ENCODE measurements around the gene LRRFIP1. TPM values are rescaled to one million over a fixed set of nuclear protein-coding genes. Genes with fewer than 3 reads are reported as not detected.
A peak's percentile ranks its signal among the peaks of the same experiment; 100 is the strongest.

The LRRFIP1 gene
- total RNA-seq, 2 experiments from 2014 or later = 189 to 207 TPM

- Mint-ChIP-seq H3K4me1 (ENCODE audit: low read depth) (peaks cover 10% of the 10 kb centered on the region), H3K9me3 (ENCODE audit: insufficient read depth) (no peaks in the 10 kb centered on the region), H3K4me3 (peak overlapping the region; percentile 65), H3K27me3 (ENCODE audit: low read depth) (peaks cover 64% of the 10 kb centered on the region), H3K36me3 (ENCODE audit: low read depth) (no peaks in the 10 kb centered on the region), H3K27ac (no peak overlapping the region)
- CTCF ChIA-PET = interaction anchor here (1.0 kb wide), 1 partner anchor 118 kb away, joined by 3 read pairs; no protein-coding TSS in a partner anchor
- DNase-seq = no peak
- ATAC-seq = peak; percentile 28
- POLR2A ChIA-PET = interaction anchor here (0.6 kb wide), 1 partner anchor 23 kb away, joined by 4 read pairs; no protein-coding TSS in a partner anchor
These were observed 460 bp upstream of the LRRFIP1 start for GRCh38 chr2:237626813-237627440.

DNA sequence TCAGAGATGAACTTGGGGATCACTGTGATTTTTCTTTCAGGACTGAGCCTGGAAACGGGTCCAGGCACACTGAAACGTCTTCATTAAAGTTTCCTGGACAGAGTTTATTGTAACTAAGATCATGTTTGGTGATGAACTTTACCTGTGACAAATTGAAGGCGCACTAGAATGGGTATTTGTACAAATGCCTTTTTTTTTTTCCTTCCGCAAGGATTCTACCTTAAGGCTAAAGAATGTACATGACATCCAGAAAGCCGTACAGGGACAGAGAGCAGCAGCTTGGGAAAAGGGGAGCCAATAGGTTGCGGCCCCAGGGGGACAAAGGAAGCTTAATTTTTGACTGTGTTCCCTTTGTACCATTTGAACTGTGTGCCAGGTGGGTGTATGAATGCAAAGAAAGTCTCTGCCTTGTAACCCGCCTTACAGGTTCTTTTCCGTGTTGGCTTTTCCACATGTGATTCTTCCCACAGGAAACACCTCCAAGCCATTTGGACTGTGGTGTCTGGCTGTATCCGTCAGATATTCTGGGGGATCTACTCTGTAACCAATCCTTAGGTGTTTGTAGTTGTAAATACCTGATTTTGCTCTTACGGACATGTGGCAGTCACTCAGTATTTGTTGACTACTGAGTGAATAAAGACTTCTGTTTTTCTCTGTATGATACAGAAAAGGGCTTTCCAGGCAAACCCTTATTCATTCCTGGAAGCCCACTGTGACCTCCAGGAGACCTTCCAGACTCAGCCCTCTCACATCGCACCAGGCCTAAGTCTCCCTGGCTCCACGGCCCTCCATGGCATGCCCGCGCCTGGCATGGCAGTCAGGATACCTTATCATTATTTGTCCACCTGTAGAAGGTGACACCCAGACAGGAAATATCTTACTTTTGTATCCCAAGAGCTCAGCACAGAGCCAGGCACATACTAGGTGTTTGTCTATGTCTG, 1.1 kb downstream of the LRRFIP1 start:
- CTCF ChIA-PET = no interaction called here
- ATAC-seq (no peak), DNase-seq (no peak)
- Mint-ChIP-seq H3K4me3 (peak overlapping the region; percentile 65), H3K27me3 (ENCODE audit: low read depth) (peaks cover 54% of the 10 kb centered on the region), H3K4me1 (ENCODE audit: low read depth) (peaks cover 10% of the 10 kb centered on the region), H3K9me3 (ENCODE audit: insufficient read depth) (no peaks in the 10 kb centered on the region), H3K27ac (no peak overlapping the region), H3K36me3 (ENCODE audit: low read depth) (no peaks in the 10 kb centered on the region)
- POLR2A ChIA-PET = no interaction called here

GRCh38 chr2:237629188-237629534, 1.8 kb downstream of the LRRFIP1 start:
- Mint-ChIP-seq H3K36me3 (ENCODE audit: low read depth) (no peaks in the 10 kb centered on the region), H3K9me3 (ENCODE audit: insufficient read depth) (no peaks in the 10 kb centered on the region), H3K4me3 (no peak overlapping the region), H3K4me1 (ENCODE audit: low read depth) (peaks cover 10% of the 10 kb centered on the region), H3K27ac (no peak overlapping the region), H3K27me3 (ENCODE audit: low read depth) (peaks cover 51% of the 10 kb centered on the region)
- DNase-seq = no peak
- ChIA-PET POLR2A (interaction anchor here (0.9 kb wide), 1 partner anchor 110 kb away, joined by 4 read pairs; no protein-coding TSS in a partner anchor), CTCF (no interaction called here)
- ATAC-seq = no peak

GRCh38 chr2:237629739-237630138, 2.4 kb downstream of the LRRFIP1 start:
- H3K9me3 Mint-ChIP-seq (ENCODE audit: insufficient read depth) = peaks cover 3% of the 10 kb centered on the region
- peaks cover 48% of the 10 kb centered on the region for H3K27me3 Mint-ChIP-seq (ENCODE audit: low read depth)
- no peak overlapping the region for H3K27ac Mint-ChIP-seq
- peaks cover 10% of the 10 kb centered on the region for H3K4me1 Mint-ChIP-seq (ENCODE audit: low read depth)
- ATAC-seq (no peak), DNase-seq (no peak)
- POLR2A ChIA-PET = interaction anchor here (0.9 kb wide), 1 partner anchor 109 kb away, joined by 4 read pairs; no protein-coding TSS in a partner anchor
- H3K4me3 Mint-ChIP-seq = no peak overlapping the region
- CTCF ChIA-PET = no interaction called here
- no peaks in the 10 kb centered on the region for H3K36me3 Mint-ChIP-seq (ENCODE audit: low read depth)

GRCh38 chr2:237630216-237631000, 3.0 kb downstream of the LRRFIP1 start:
- no peak for ATAC-seq
- peaks cover 10% of the 10 kb centered on the region for H3K4me1 Mint-ChIP-seq (ENCODE audit: low read depth)
- DNase-seq = no peak
- no peak overlapping the region for H3K27ac Mint-ChIP-seq
- H3K36me3 Mint-ChIP-seq (ENCODE audit: low read depth) = no peaks in the 10 kb centered on the region
- ChIA-PET POLR2A (interaction anchor here (0.9 kb wide), 1 partner anchor 109 kb away, joined by 4 read pairs; no protein-coding TSS in a partner anchor), CTCF (interaction anchor here (1.3 kb wide), 1 partner anchor 113 kb away, joined by 3 read pairs; no protein-coding TSS in a partner anchor)
- peaks cover 46% of the 10 kb centered on the region for H3K27me3 Mint-ChIP-seq (ENCODE audit: low read depth)
- H3K4me3 Mint-ChIP-seq = no peak overlapping the region
- H3K9me3 Mint-ChIP-seq (ENCODE audit: insufficient read depth) = peaks cover 9% of the 10 kb centered on the region

DNA sequence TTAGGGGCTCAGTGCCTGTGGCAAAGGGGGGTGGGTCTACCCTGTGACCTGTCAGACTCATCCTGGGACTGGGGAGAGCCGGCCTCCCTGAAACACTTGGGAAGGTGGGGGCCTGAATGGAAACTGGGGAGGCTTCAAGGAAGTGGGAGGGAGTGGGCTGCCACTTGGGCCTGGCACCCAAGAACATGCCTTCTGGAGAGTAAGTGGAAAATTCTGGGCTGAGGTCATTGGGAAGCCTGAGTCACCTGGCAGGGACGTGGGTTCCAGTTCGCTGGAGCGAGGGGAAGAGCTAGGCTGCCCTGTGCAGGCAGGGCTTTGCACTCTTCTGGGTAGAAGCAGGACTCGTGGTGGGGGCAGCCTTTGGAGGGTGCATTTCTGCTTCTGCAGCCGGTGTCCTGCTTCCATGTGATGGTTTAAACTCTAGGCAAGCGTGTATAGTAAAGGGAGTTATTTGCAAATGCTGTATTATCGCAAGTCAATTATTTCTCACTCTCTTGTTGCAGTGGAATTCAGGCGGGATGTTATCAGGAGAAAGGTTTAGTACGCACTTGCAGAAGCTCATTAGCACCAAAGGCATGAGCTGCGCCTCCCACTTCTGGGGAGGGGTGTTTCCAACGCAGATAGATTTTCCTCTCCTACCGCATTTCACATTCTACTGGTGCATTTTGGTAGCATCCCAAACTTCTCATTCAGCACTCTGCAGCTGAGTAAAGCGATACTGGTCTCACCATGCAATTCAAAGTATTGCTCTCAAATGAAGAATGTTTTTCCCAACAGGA, 3.8 kb downstream of the LRRFIP1 start:
- Mint-ChIP-seq H3K9me3 (ENCODE audit: insufficient read depth) (peaks cover 11% of the 10 kb centered on the region), H3K36me3 (ENCODE audit: low read depth) (peaks cover 1% of the 10 kb centered on the region), H3K4me3 (no peak overlapping the region), H3K4me1 (ENCODE audit: low read depth) (peaks cover 10% of the 10 kb centered on the region), H3K27me3 (ENCODE audit: low read depth) (peaks cover 39% of the 10 kb centered on the region), H3K27ac (no peak overlapping the region)
- POLR2A ChIA-PET = no interaction called here
- CTCF ChIA-PET = interaction anchor here (1.3 kb wide), 1 partner anchor 113 kb away, joined by 3 read pairs; no protein-coding TSS in a partner anchor
- DNase-seq = no peak
- ATAC-seq = no peak

DNA sequence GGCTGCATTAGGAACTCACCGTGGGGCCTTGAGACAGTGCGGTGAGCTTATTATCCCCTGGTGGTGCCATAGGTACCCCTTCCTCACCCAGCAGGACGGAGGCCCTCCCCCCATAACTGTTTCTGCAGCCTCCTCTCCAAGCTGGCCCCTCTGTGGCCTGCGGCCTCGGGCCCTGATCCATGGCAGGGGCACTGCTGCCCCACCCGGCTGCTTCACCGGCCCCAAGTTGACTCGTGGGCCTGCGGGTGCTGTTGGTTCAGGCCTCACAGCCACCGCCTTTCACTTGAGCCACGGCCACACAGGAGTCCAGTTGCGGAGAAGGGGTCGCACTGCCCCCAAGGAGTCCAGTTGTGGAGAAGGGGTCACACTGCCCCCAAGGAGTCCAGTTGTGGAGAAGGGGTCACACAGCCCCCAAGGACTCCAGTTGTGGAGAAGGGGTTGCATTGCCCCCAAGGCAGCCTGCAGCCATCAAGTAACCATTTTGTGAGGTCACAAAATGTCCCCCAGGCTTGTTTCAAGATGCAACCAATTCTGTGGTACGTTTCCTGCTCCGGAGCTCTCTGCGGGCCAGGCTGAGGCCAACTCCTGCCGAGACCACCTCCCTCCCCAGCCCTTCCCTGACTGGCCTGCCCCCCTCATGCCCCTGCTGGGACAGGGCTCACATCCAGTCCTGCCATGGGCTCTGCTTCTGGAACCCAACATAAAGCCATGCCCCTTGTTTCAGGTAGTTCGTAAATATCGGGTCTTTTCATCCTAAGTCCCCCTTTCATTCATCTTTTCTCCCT, 4.6 kb downstream of the LRRFIP1 start:
- H3K4me1 Mint-ChIP-seq (ENCODE audit: low read depth) = peaks cover 18% of the 10 kb centered on the region
- ChIA-PET POLR2A (no interaction called here), CTCF (interaction anchor here (1.3 kb wide), 1 partner anchor 112 kb away, joined by 3 read pairs; no protein-coding TSS in a partner anchor)

DNA sequence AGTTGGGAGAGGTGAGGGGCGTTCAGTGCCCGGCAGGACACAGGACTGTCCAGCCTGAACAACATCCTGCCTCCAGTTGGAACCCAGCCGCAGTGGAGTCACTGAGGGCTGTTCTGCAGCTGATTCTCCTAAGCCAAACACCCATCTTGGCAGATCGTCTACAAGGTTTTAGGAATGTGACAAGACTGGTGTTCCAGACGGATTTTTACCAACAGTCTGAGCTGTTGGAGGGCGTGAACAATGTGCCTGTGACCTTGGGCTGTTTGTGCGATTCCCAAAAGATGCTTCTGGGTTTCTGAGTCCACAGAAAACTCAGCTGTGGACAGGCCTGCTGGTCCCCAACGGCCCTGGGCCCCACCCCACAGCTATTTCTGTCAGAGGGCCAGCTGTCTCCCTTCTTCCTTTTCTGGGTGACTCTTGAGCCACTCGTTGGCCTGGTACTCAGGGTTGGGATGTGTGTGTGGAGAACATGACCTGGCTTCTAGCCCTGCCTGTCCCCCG, 5.7 kb downstream of the LRRFIP1 start:
- H3K4me3 Mint-ChIP-seq = no peak overlapping the region
- peaks cover 16% of the 10 kb centered on the region for H3K4me1 Mint-ChIP-seq (ENCODE audit: low read depth)
- DNase-seq = no peak
- ChIA-PET CTCF (no interaction called here), POLR2A (no interaction called here)
- H3K36me3 Mint-ChIP-seq (ENCODE audit: low read depth) = peaks cover 6% of the 10 kb centered on the region
- H3K27ac Mint-ChIP-seq = no peak overlapping the region
- no peak for ATAC-seq
- peaks cover 17% of the 10 kb centered on the region for H3K9me3 Mint-ChIP-seq (ENCODE audit: insufficient read depth)
- H3K27me3 Mint-ChIP-seq (ENCODE audit: low read depth) = peaks cover 27% of the 10 kb centered on the region

More for the DNA sequence above, 4.6 kb downstream of the LRRFIP1 start:
- no peak for DNase-seq
- Mint-ChIP-seq H3K27me3 (ENCODE audit: low read depth) (peaks cover 31% of the 10 kb centered on the region), H3K36me3 (ENCODE audit: low read depth) (peaks cover 6% of the 10 kb centered on the region), H3K27ac (no peak overlapping the region), H3K9me3 (ENCODE audit: insufficient read depth) (peaks cover 17% of the 10 kb centered on the region), H3K4me3 (no peak overlapping the region)
- ATAC-seq = no peak

DNA sequence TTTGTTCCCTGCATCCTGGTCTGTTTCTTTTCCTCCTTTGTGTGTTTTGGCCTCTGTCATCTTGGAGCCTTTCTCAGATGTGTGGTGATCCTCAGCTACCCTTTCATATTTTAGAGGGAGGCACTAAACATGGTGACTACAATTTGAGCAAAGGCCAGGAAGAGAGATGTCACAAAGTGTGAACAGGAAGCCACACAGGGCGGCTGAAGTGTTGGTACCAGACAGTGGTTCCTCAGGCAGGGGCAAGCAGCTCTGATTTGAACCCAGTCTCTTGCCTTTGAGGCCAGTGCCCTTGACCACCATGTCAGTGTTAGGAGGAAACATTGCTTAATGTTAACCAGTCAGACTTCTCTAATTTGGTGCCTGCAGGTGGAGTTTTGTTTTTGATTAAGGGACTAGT, 9.2 kb downstream of the LRRFIP1 start:
- H3K27ac Mint-ChIP-seq = no peak overlapping the region
- POLR2A ChIA-PET = no interaction called here
- CTCF ChIA-PET = no interaction called here
- peaks cover 6% of the 10 kb centered on the region for H3K36me3 Mint-ChIP-seq (ENCODE audit: low read depth)
- no peak for DNase-seq
- H3K9me3 Mint-ChIP-seq (ENCODE audit: insufficient read depth) = peaks cover 17% of the 10 kb centered on the region
- no peak for ATAC-seq
- H3K4me3 Mint-ChIP-seq = no peak overlapping the region
- peaks cover 8% of the 10 kb centered on the region for H3K4me1 Mint-ChIP-seq (ENCODE audit: low read depth)
- peaks cover 3% of the 10 kb centered on the region for H3K27me3 Mint-ChIP-seq (ENCODE audit: low read depth)

DNA sequence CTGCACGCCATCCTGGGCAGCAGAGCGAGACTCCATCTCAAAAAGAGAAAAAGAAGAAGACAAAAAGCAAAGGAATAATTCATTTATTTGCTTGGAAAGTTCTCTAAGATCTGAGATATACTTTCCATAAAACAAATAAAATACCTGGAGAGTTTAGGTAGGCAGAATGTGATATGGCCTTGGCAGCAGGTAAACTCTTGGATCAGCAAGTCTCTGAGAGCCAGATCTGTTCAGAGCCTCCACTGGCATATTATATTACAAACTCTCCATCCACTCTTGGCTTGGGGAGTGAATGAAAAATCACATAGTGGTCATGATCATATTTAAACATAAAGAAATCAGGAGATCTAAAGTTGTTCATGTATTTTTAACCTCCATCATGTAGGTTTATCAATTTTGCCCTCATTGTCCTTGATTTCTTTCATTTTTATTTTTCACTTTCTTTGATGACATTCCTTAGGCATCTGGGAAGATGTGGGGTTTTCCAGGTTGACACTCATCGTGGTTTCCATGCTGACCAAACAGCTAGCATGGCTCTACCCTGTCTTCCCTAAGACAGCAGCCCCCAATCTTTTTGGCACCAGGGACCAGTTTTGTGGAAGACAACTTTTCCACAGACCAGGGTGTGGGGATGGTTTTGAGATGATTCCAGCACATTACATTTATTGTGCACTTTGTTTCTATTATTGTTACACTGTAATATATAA, 10.2 kb downstream of the LRRFIP1 start:
- ATAC-seq = no peak
- Mint-ChIP-seq H3K27ac (no peak overlapping the region), H3K4me1 (ENCODE audit: low read depth) (peaks cover 8% of the 10 kb centered on the region), H3K4me3 (no peak overlapping the region), H3K27me3 (ENCODE audit: low read depth) (peaks cover 3% of the 10 kb centered on the region), H3K36me3 (ENCODE audit: low read depth) (peaks cover 6% of the 10 kb centered on the region), H3K9me3 (ENCODE audit: insufficient read depth) (peaks cover 17% of the 10 kb centered on the region)
- CTCF ChIA-PET = no interaction called here
- POLR2A ChIA-PET = no interaction called here
- no peak for DNase-seq

Data from activated CD8-positive, alpha-beta T cell treated with anti-CD3 and anti-CD28 coated beads, Interleukin-2, amount 10 ng/mL, durations not matched to agents 7 days and 5 days (primary cell).